ENCODE results near the gene USP40.

DNA sequence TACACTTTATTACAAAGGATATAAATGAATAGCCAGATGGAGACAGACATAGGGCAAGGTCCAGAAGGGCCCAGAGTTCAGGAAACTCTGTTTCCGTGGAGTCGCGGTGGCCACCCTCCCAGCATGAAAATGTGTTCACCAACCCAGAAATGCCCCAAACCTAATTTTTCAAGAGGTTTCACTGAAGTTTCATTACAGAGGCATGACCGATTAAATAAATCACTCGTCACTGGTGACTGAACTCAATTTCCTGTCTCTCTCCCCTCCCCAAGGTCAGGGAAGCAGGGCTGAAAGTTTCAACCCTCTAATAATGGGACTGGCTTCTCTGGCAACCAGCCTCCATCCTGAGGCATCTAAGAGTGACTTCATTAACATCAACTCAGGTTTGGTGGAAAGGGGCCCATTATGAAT lies 22.4 kb downstream of the USP40 start:
- TF ChIP-seq CTCF (IDR thresholded peaks at IDR 0.05) = no peak
- TF ChIP-seq POLR2AphosphoS5 (IDR thresholded peaks at IDR 0.05) = no peak
